ENCODE results near the gene NLGN1.

- no peak for TF ChIP-seq CTCF (IDR thresholded peaks at IDR 0.05; ENCODE audit: low read depth, low read length)
- no peak for TF ChIP-seq POLR2A (IDR thresholded peaks at IDR 0.05; ENCODE audit: extremely low read depth, insufficient read length)
- TF ChIP-seq MYC (IDR thresholded peaks at IDR 0.05; ENCODE audit: low read depth, low read length) = no peak
- no peak for TF ChIP-seq MAX (IDR thresholded peaks at IDR 0.05; ENCODE audit: low read depth, low read length)
These were observed 788.9 kb downstream of the NLGN1 start for GRCh38 chr3:174186377-174186989.

All from NB4 (cell line).